LNCaP clone FGC (cell line): ENCODE measurements around the gene RALGAPA2.

Source experiments
- DNase-seq: peaks from one replicate; pipeline ENCODE4 v3.0.0-alpha.2; 2011; ENCODE audit warnings: low read depth
- H3K4me3 ChIP-seq: 2 replicates; pipeline ENCODE4 v1.5.1; 2011; ENCODE audit warnings: mild to moderate bottlenecking, low read depth, low read length, control low read depth
- TF ChIP-seq, protein P1 (sequence below): IDR thresholded peaks from 2 replicates; pipeline ENCODE4 v1.5.1; 2012; ENCODE audit warnings: mild to moderate bottlenecking; ENCODE audit not compliant: control insufficient read depth, insufficient read depth; ENCODE audit errors: extremely low read depth

RALGAPA2 gene

DNA sequence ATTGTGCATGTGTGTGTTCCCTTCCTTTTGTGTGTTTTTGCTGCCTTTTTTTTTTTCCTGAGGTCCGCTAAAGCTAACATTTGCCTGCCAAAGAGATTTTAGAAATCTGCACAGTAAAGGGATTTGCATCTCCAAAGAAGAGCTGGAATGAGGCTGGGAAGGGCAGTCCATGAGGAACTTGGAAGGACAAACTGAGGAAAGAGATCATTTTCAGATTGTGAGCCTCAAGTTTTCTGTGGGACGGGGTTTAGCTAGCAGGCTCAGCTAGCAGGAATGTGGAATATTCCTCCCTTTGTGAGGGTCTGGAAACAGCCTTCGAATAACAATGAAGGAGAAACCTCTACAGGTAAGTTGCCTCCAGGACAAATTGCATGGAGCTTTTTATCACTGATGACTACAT is 340.8 kb downstream of the RALGAPA2 start:
- TF ChIP-seq, protein P1, sequence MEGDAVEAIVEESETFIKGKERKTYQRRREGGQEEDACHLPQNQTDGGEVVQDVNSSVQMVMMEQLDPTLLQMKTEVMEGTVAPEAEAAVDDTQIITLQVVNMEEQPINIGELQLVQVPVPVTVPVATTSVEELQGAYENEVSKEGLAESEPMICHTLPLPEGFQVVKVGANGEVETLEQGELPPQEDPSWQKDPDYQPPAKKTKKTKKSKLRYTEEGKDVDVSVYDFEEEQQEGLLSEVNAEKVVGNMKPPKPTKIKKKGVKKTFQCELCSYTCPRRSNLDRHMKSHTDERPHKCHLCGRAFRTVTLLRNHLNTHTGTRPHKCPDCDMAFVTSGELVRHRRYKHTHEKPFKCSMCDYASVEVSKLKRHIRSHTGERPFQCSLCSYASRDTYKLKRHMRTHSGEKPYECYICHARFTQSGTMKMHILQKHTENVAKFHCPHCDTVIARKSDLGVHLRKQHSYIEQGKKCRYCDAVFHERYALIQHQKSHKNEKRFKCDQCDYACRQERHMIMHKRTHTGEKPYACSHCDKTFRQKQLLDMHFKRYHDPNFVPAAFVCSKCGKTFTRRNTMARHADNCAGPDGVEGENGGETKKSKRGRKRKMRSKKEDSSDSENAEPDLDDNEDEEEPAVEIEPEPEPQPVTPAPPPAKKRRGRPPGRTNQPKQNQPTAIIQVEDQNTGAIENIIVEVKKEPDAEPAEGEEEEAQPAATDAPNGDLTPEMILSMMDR, result no peak
- DNase-seq, result no peak
- no peak overlapping the region for H3K4me3 ChIP-seq

DNA sequence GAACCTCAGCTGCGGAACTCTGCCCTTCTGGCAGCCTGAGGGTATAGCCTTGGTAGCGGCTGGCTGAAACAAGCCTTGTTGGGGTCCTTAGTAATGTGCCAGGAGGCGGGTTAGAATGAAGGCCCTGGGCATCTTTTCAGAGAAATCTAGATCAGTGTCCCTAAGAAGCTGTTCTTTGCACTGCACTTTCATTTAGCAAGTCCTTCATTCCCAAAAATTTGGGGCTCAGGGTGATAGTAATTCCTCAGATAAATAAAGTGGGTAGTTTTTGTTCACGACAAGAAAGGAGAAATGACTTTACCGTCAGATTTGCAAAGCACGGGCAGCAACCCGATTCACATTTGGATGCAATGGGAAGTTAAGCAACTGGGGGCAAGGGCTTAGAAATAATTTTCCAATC is 341.4 kb downstream of the RALGAPA2 start:
- H3K4me3 ChIP-seq, result no peak overlapping the region
- DNase-seq, result no peak
- TF ChIP-seq, protein P1, result no peak

DNA sequence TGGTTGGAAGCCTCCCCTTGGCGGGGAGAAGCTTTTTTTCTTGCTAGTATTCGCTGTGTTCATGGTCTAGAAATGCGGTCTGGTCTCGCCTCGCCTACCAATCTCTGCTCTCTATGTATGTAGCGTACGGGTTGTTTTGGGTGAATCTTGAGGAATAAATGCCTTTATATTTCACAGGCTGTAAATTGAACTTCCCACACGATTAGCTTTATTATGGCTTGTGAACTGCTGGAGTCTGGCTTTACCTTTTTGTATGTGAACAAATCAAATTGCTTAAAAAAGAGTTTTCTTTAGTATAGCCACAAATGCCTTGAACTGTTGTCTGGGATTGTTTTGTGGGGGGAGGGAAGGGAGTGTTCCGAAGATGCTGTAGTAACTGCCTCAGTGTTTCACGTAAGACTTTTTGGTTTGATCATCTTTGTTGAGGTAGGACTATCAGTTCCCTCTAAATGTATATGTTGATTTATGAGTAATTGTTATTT is 342.3 kb downstream of the RALGAPA2 start:
- no peak for DNase-seq
- TF ChIP-seq, protein P1, result no peak
- no peak overlapping the region for H3K4me3 ChIP-seq

DNA sequence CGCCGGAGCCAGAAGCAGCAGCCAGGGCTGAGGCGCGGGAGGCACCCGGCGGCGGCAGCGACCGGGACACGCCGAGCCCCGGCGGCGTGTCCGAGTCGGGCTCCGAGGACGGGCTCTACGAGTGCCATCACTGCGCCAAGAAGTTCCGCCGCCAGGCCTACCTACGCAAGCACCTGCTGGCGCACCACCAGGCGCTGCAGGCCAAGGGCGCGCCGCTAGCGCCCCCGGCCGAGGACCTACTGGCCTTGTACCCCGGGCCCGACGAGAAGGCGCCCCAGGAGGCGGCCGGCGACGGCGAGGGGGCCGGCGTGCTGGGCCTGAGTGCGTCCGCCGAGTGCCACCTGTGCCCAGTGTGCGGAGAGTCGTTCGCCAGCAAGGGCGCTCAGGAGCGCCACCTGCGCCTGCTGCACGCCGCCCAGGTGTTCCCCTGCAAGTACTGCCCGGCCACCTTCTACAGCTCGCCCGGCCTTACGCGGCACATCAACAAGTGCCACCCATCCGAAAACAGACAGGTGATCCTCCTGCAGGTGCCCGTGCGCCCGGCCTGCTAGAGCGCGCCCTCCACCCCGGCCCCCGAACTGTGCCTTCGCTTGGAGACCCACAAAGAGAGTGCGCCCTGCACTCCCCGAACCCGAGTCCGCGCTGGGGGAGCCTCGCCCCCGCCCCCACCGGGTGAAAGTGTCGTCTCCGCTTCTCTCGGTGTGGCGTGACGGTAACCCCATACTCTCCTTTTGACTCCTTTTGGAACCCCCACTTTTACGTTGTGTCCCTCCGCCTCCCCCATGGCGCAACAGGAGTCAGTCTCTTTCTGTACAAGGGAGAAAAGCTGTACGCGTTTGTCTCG is 343.0 kb downstream of the RALGAPA2 start:
- no peak overlapping the region for H3K4me3 ChIP-seq
- TF ChIP-seq, protein P1, result peak; percentile 50
- no peak for DNase-seq

DNA sequence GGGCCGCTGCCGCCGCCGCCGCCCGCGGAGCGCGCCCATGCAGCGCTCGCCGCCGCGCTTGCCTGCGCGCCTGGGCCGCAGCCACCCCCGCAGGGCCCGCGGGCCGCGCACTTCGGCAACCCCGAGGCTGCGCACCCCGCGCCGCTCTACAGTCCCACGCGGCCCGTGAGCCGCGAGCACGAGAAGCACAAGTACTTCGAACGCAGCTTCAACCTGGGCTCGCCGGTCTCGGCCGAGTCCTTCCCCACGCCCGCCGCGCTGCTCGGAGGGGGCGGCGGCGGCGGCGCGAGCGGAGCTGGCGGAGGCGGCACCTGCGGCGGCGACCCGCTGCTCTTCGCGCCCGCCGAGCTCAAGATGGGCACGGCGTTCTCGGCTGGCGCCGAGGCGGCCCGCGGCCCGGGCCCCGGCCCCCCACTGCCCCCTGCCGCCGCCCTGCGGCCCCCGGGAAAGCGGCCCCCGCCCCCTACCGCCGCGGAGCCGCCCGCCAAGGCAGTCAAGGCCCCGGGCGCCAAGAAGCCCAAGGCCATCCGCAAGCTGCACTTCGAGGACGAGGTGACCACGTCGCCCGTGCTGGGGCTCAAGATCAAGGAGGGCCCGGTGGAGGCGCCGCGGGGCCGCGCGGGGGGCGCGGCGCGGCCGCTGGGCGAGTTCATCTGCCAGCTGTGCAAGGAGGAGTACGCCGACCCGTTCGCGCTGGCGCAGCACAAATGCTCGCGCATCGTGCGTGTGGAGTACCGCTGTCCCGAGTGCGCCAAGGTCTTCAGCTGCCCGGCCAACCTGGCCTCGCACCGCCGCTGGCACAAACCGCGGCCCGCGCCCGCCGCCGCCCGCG is 343.8 kb downstream of the RALGAPA2 start:
- TF ChIP-seq, protein P1, result no peak
- no peak overlapping the region for H3K4me3 ChIP-seq
- no peak for DNase-seq

DNA sequence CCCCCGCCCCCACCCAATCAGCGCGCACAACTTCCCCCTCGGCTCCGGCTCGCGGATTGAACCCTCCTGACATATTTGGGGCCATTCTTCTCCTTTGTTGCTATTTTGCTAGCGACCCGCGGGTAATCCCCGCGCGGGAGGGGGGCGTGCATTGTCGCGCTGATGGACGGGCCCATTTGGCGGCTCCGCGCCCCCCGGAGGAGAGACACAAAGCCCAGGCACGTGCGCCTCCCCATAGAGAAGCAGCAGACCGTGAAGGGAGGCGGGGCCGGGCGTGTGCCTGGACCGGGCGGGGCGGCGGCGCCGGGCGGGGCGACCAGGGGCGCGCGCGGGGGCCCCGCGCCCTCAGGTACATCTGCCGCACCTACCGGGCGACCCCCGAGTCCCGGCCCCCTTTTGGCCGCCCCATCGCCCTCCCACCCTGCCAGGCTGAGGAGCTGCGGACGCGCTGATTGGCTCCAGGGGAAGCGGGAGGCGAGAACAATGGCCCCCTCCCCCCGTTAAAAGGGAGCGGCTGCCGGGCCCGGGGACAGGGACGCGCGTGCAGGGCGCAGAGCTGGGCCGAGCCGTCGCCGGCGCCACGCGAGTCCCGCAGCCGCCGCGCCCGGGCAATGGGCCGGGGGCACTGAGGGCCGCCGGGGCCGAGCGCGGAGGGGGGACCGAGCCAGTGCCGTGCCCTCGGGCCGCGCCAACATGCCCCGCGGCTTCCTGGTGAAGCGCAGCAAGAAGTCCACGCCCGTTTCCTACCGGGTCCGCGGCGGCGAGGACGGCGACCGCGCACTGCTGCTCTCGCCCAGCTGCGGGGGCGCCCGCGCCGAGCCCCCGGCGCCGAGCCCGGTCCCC is 344.6 kb downstream of the RALGAPA2 start, which contains the start of gene INSM1:
Gene INSM1, plus strand, starts transcription at position 530 of the 843 bp plus-strand sequence. Its CDS starts 164 bp downstream, at position 694.
- DNase-seq, result no peak
- H3K4me3 ChIP-seq, result no peak within 1 kb of the TSS
- TF ChIP-seq, protein P1, result no peak
